Fibroblast of lung (primary cell): ENCODE data around the gene PAQR6. TPM values are rescaled to one million over a fixed set of nuclear protein-coding genes. Genes with fewer than 3 reads are reported as not detected.
A peak's percentile ranks its signal among the peaks of the same experiment; 100 is the strongest.

Source experiments
- DNase-seq, 2 donors: peaks; one replicate each; pipeline versions ENCODE4 v3.0.0 to v3.0.0-alpha.2; 2010; ENCODE audit warnings: low read depth in 2 of 2
- H2AFZ ChIP-seq: 2 replicates; pipeline ENCODE4 v1.5.1; 2012; ENCODE audit warnings: low read length, control low read depth, inconsistent platforms
- H3K27ac ChIP-seq: 2 replicates; pipeline ENCODE4 v1.5.1; 2011; ENCODE audit warnings: low read length, control low read depth; ENCODE audit not compliant: insufficient read depth
- H3K27me3 ChIP-seq: 2 replicates; pipeline ENCODE4 v1.5.1; 2011; ENCODE audit warnings: mild to moderate bottlenecking, low read length; ENCODE audit not compliant: control insufficient read depth, insufficient read depth
- H3K36me3 ChIP-seq: 2 replicates; pipeline ENCODE4 v1.5.1; 2011; ENCODE audit warnings: low read length; ENCODE audit not compliant: control insufficient read depth, insufficient read depth
- H3K4me1 ChIP-seq: 2 replicates; pipeline ENCODE4 v1.5.1; 2011; ENCODE audit warnings: low read length; ENCODE audit not compliant: control insufficient read depth, insufficient read depth; ENCODE audit errors: extremely low read depth
- H3K4me2 ChIP-seq: 2 replicates; pipeline ENCODE4 v1.5.1; 2011; ENCODE audit warnings: low read length, control low read depth; ENCODE audit not compliant: insufficient read depth; ENCODE audit errors: extremely low read depth
- H3K4me3 ChIP-seq, 4 experiments: fragments of 200-600 bp in 1 of 4; sonication (generic) in 1 of 4; replicated peaks in 1 of 4; 2 replicates each; pipeline ENCODE4 v1.5.1; 2011 to 2016; ENCODE audit warnings: low read length in 4 of 4, low read depth in 3 of 4, mild to moderate bottlenecking in 3 of 4, control low read depth in 2 of 4, inconsistent platforms in 1 of 4, mixed read lengths in 1 of 4; ENCODE audit not compliant: insufficient read depth in 1 of 4; ENCODE audit errors: control extremely low read depth in 1 of 4
- H3K79me2 ChIP-seq: 2 replicates; pipeline ENCODE4 v1.5.1; 2012; ENCODE audit warnings: mild to moderate bottlenecking, low read length, inconsistent platforms; ENCODE audit not compliant: control insufficient read depth, insufficient read depth
- H3K9ac ChIP-seq: 2 replicates; pipeline ENCODE4 v1.5.1; 2011; ENCODE audit warnings: mild to moderate bottlenecking, low read length, control low read depth; ENCODE audit not compliant: insufficient read depth
- H3K9me3 ChIP-seq: 2 replicates; pipeline ENCODE4 v1.5.1; 2012; ENCODE audit warnings: low read depth, low read length; ENCODE audit not compliant: control insufficient read depth, insufficient read depth
- H4K20me1 ChIP-seq: 2 replicates; pipeline ENCODE4 v1.5.1; 2011; ENCODE audit warnings: low read length; ENCODE audit not compliant: control insufficient read depth, insufficient read depth; ENCODE audit errors: extremely low read depth
- CTCF ChIP-seq, 2 donors: IDR thresholded peaks in 1 of 2; conservative IDR thresholded peaks in 1 of 2; 1 replicate in 1 of 2; 2 replicates in 1 of 2; pipeline ENCODE4 v1.5.1; 2011 to 2012; ENCODE audit warnings: low read length in 2 of 2, control low read depth in 1 of 2, inconsistent platforms in 1 of 2, low read depth in 1 of 2, mild to moderate bottlenecking in 1 of 2
- EZH2 ChIP-seq: IDR thresholded peaks from 2 replicates; pipeline ENCODE4 v1.5.1; 2012; ENCODE audit warnings: low read length, control low read depth, mild to moderate bottlenecking; ENCODE audit errors: missing control alignments
- polyA plus RNA-seq, 2 donors: library from polyadenylated mRNA; depleted of rRNA in 1 of 2; stranded (reverse) in 1 of 2; unstranded in 1 of 2; fragments of >200 nt; gene quantifications; 2 replicates each; pipeline ENCODE4 v1.2.1, GENCODE V29; 2011 to 2012; ENCODE audit warnings: missing spikeins in 1 of 2
- total RNA-seq: library from RNA; depleted of rRNA; stranded (reverse); fragments of >200 nt; gene quantifications from 2 replicates; pipeline ENCODE4 v1.2.1, GENCODE V29; 2014

The PAQR6 gene
- total and polyA plus RNA-seq, 2 donors (not counting 1 experiment from before 2014, with no cell fraction given), result 0.17 to 0.33 TPM

GRCh38 chr1:156213644-156213966 lies 34.3 kb downstream of the PAQR6 start:
- Histone ChIP-seq H3K9ac (peak overlapping the region; percentile 92), H4K20me1 (no peaks in the 10 kb centered on the region), H3K4me3 (peak overlapping the region; percentile 70 to 95 (median 72)), H3K27me3 (no peaks in the 10 kb centered on the region), H3K36me3 (peaks cover 7% of the 10 kb centered on the region), H3K4me1 (peaks cover 2% of the 10 kb centered on the region), H3K4me2 (peak overlapping the region; percentile 95), H3K9me3 (no peaks in the 10 kb centered on the region), H3K79me2 (peaks cover 2% of the 10 kb centered on the region), H3K27ac (peak overlapping the region; percentile 97), H2AFZ (peak overlapping the region; percentile 99)
- no peak for TF ChIP-seq CTCF (conservative IDR thresholded peaks at IDR 0.05 in 1 of 2, IDR thresholded peaks at IDR 0.05 in 1 of 2; ENCODE audit: low read depth in 1 of 2, low read length in 2 of 2)
- no peak for TF ChIP-seq EZH2
- no peak for DNase-seq

GRCh38 chr1:156212833-156213643 lies 34.8 kb downstream of the PAQR6 start, which contains the start of gene PMF1:
TSS of gene PMF1 (plus strand) at chr1:156213007. CDS start at chr1:156213016, 9 bp downstream.
- Histone ChIP-seq H2AFZ (peak within 1 kb of the TSS; percentile 99), H3K36me3 (peaks cover 7% of the 10 kb centered on the region), H4K20me1 (no peaks in the 10 kb centered on the region), H3K4me3 (peak within 1 kb of the TSS; percentile 70 to 95 (median 72)), H3K9ac (peak within 1 kb of the TSS; percentile 92), H3K79me2 (peaks cover 2% of the 10 kb centered on the region), H3K4me2 (peak within 1 kb of the TSS; percentile 95), H3K27me3 (no peaks in the 10 kb centered on the region), H3K27ac (peak within 1 kb of the TSS; percentile 97), H3K9me3 (no peaks in the 10 kb centered on the region), H3K4me1 (peaks cover 2% of the 10 kb centered on the region)
- TF ChIP-seq CTCF (conservative IDR thresholded peaks at IDR 0.05 in 1 of 2, IDR thresholded peaks at IDR 0.05 in 1 of 2; ENCODE audit: low read depth in 1 of 2, low read length in 2 of 2) (no peak), EZH2 (no peak)
- DNase-seq, result peak; percentile 95 to 96

- H3K4me2 ChIP-seq, result peak overlapping the region; percentile 55
- H3K27me3 ChIP-seq, result no peaks in the 10 kb centered on the region
- H3K9me3 ChIP-seq, result no peaks in the 10 kb centered on the region
- peaks cover 2% of the 10 kb centered on the region for H3K4me1 ChIP-seq
- no peak for TF ChIP-seq EZH2
- H2AFZ ChIP-seq, result no peak overlapping the region
- DNase-seq, result no peak
- no peak overlapping the region for H3K9ac ChIP-seq
- H4K20me1 ChIP-seq, result no peaks in the 10 kb centered on the region
- H3K27ac ChIP-seq, result peak overlapping the region; percentile 97
- H3K79me2 ChIP-seq, result peaks cover 2% of the 10 kb centered on the region
- peak overlapping the region in 2 of 4 experiments; percentile 74 to 95 for H3K4me3 ChIP-seq
- peaks cover 7% of the 10 kb centered on the region for H3K36me3 ChIP-seq
These were observed 35.7 kb downstream of the PAQR6 start for GRCh38 chr1:156212130-156212529.
